ENCODE measurements around the gene PLK3.
"Not testable (repeated sequence)": the region's sequence is repeated elsewhere in the genome, so short reads cannot be mapped to it uniquely, and the experiment has no call there.

Gene PLK3

DNA sequence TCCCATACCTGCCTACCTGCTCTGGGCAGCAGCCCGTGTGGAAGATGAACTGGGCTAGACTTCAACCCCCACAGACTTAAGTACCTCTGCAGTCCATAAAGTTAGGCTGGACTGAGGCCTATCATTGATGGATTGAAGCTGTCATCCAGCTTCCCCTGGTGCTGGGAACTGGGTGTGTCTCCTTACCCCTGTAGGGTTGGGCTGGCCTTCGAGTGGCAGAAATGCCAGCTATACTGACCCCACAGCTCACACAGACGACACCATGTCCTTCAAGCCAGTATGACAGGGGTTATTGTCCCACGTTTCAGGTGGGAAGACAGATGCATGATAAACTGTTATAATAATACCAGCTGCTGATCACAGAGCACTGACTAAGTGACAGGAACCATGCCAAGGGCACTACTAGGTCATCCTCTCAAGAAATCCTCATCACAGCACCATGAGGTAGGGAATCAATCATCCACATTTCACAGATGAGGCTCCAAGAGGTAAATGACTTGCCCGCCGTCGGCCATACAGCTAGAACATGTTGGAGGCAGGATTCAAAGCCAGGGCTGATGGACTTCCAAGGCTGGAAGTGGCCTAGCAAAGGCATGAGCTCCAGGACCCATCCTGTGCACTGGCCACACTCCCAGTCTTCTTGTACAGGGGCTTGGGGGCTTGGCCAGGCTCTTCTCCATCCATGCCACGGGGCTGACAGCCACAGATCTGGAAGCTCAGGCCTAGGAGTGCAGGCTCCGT lies 11.9 kb upstream of the PLK3 start, which contains the start of gene BEST4:
Gene BEST4, minus strand, starts transcription at position 51 of the 741 bp plus-strand sequence. CDS start 465 bp downstream, outside the sequence.
- no peak for DNase-seq

DNA sequence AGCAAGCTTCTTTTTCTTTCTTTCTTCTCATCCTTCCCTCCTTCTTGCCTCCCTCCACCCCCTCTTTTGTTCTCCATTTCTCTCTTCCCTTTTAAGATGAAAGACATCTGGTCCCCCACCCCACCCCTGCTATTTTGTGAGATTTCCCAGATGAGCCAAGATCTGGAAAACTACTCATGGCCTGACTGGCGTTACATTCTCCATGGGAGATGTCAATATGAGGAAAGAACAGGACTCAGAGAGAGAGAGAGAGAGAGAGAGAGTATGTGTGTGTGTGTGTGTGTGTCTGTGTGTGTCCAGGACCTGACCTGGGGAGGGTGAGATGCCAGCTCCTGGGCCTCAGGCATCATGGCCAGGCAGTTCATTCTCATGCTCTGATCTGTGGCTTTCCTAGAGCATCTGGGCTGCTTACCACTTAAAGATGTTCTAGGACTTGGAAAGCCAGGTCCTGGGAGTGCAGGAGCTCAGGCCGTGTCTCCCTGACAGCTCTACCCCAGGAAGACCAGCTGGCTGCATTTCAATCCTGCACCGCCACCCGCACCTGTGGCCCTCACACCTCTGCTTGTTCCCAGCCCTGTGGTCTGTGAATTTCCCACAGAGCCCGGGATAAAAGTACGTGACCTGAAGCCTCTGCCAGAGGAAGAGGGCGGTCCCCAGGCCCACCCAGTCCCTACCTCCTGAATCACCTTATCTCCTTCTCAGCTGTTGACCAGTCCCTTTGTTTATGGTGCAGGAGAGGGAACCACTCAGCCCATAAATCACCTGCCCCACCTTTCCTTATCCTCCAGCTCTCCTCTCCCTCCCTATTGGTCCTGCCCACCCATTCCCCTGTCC lies 9.0 kb upstream of the PLK3 start:
- DNase-seq = no peak

- no peak for DNase-seq
These were observed 7.3 kb upstream of the PLK3 start for GRCh38 chr1:44792736-44793502.

DNA sequence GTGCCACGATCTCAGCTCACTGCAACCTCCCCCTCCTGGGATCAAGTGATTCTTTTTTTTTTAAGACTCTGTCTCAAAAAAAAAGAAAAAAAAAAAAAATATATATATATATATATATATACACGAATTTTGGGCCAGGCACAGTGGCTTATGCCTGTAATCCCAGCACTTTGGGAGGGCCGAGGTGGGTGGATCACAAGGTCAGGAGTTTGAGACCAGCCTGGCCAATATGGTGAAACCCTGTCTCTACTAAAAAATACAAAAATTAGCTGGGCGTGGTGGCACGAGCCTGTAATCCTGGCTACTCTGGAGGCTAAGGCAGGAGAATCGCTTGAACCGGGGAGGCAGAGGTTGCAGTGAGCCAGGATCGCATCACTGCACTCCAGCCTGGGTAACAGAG lies 2.3 kb upstream of the PLK3 start:
- DNase-seq = not testable (repeated sequence)

GRCh38 chr1:44798481-44799365 lies 1.5 kb upstream of the PLK3 start:
- DNase-seq = no peak

- no peak for DNase-seq
These were observed 1.5 kb downstream of the PLK3 start for GRCh38 chr1:44801491-44802305.

GRCh38 chr1:44802306-44803061 lies 2.3 kb downstream of the PLK3 start:
- no peak for DNase-seq

DNA sequence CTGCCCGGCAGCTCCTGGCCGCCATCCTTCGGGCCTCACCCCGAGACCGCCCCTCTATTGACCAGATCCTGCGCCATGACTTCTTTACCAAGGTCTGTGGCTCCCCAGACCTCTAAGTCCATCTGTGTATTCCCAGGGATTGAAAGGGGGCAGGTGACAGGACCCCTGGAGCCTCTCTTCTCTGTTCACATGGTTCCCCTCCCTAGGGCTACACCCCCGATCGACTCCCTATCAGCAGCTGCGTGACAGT lies 2.8 kb downstream of the PLK3 start:
- DNase-seq = no peak

DNA sequence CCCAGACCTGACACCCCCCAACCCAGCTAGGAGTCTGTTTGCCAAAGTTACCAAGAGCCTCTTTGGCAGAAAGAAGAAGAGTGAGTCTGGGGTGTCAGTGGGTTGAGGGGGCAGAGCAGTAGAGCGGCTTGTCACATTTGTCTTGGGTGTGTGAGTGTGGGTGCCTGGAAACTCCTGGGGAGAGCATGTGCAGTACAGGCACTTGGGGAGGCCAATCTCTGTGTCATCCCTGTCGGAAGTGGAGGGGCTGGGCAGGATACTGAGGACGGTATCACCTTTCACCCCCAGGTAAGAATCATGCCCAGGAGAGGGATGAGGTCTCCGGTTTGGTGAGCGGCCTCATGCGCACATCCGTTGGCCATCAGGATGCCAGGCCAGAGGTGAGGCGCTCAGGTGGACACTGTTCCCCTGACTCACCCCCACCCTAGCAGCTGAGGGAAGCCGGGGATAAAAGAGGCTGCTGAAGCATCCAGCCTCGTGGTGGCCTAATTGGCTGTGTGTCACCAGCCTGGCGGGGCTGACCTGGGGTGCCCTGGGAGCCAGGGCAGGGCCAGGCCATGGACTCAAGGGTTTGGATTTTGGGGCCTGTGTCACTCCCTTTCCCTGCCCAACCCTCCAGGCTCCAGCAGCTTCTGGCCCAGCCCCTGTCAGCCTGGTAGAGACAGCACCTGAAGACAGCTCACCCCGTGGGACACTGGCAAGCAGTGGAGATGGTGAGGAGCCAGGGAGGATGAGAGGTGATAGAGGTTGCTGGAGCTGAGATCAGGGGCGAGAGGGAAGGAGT lies 3.3 kb downstream of the PLK3 start:
- no peak for DNase-seq

GRCh38 chr1:44805311-44806024 lies 5.3 kb downstream of the PLK3 start:
- no peak for DNase-seq

DNA sequence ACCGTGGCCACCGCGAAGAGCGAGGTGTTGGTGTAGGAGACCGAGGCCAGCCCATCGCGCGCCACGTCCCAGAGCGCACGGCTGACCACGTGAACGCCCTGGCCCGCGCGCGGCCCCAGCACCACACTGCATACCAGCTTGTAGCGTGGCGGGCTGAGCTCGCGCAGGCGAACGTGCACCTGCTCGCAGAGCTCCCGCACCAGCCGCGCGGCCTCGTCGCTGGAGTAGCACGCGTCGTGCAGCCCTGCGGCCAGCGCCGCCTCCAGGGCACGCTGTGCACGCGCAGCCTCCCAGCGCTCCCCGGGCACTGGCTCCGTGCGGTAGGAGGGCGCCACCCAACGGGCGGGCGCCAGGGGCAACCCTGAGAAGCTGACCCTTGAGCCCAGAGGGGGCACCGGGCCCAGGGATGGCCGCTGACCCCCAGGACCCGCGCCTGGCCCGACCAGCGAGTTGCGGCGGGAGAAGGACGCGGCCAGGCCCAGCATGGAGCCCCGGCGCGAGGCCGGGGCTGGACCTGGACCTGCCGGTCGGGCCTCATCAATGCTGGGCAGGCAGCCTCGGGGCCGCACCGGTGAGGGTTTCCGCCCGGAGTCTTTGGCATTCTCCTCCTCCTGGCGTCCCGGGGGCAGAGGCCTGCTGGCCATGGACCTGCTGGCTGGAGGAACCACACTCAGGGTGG lies 6.0 kb downstream of the PLK3 start:
- DNase-seq = no peak

- DNase-seq = no peak
These were observed 6.7 kb downstream of the PLK3 start, which contains the start of gene DYNLT4 for GRCh38 chr1:44806704-44807363. Gene DYNLT4, minus strand, starts transcription at chr1:44807351. Its CDS starts 683 bp downstream, at chr1:44806668.

- DNase-seq = no peak
These were observed 7.3 kb downstream of the PLK3 start for GRCh38 chr1:44807364-44808062.

DNA sequence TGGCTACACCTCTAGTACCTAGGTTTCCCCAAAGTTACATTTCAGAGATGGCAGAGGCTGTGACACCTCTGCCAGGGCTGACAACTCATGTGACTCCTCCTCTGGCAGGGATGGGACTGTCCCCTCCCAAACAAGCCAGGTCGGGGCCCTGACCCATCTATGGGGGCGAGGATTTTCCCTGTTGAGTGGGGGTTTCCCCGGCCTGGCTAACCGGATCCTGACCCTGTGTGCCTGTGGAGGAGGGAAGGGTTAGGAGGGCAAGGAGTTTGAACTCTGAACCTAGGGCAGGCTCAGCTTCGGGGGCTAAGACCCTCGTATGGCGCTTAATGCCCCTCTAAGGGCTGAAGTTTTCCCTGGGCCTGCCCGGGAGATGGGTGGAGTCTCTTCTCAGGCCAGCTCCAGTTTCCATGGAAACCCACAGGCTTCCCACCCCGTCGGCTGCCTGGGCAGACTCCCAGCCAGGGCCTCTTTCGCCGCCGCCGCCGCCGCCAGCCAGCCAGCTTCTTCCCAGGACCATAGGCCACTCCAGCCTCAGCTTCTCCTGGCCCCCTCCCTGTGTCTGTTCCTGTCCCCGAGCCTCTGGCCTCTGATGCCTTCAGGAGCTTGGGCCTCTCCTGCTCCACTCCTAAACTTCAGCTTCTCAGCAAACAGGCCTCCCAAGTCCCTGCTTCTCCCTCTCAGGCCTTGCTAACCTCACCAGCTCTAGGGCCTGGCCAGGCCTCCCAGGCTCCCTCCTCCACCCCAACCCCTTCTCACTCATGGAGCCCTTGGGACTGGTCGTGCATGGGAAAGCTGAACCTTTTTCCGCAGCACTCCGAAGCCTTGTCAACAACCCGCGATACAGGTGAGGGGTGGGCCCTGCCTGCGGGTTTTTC lies 8.1 kb downstream of the PLK3 start, which contains the start of gene BTBD19:
Gene BTBD19, plus strand, starts transcription at position 461 of the 875 bp plus-strand sequence. Its CDS starts 298 bp downstream, at position 759.
- DNase-seq = no peak

- no peak for DNase-seq
These were observed 9.1 kb downstream of the PLK3 start for GRCh38 chr1:44808938-44809917.
